Lung (tissue), 12 donors: Measurements from ENCODE around the gene HAPLN2. TPM values are rescaled to one million over a fixed set of nuclear protein-coding genes. Genes with fewer than 3 reads are reported as not detected.

Source experiments
- ATAC-seq: fragments of 200-7000 bp; cut with Tn5 transposase; one replicate; pipeline ENCODE4 v1.9.1; 2020; ENCODE audit warnings: moderate number of reproducible peaks; ENCODE audit not compliant: insufficient read depth, low FRiP score
- DNase-seq, 3 donors: peaks; one replicate each; pipeline ENCODE4 v3.0.0-alpha.2; 2013 to 2017
- H3K27ac ChIP-seq, 2 donors: one replicate each; pipeline ENCODE4 v1.5.1; 2013; ENCODE audit warnings: mild to moderate bottlenecking in 2 of 2, moderate library complexity in 2 of 2, control low read depth in 1 of 2, inconsistent platforms in 1 of 2, low read depth in 1 of 2, low read length in 1 of 2
- H3K27me3 ChIP-seq, 3 donors: one replicate each; pipeline ENCODE4 v1.5.1; 2013; ENCODE audit warnings: low read length in 2 of 3; ENCODE audit not compliant: control insufficient read depth in 3 of 3, insufficient read depth in 3 of 3
- H3K36me3 ChIP-seq, 4 donors: one replicate each; pipeline ENCODE4 v1.5.1; 2013; ENCODE audit warnings: low read length in 4 of 4, mild to moderate bottlenecking in 1 of 4, moderate library complexity in 1 of 4; ENCODE audit not compliant: control insufficient read depth in 4 of 4, insufficient read depth in 4 of 4
- H3K4me1 ChIP-seq, 5 donors: one replicate each; pipeline ENCODE4 v1.5.1; 2013; ENCODE audit warnings: low read length in 5 of 5, mild to moderate bottlenecking in 2 of 5, moderate library complexity in 1 of 5; ENCODE audit not compliant: control insufficient read depth in 5 of 5, insufficient read depth in 5 of 5
- H3K4me3 ChIP-seq: one replicate; pipeline ENCODE4 v1.5.1; 2013; ENCODE audit warnings: mild to moderate bottlenecking, control low read depth, moderate library complexity
- H3K9ac ChIP-seq, 2 donors: one replicate each; pipeline ENCODE4 v1.5.1; 2013; ENCODE audit warnings: low read length in 2 of 2, control low read depth in 1 of 2; ENCODE audit not compliant: insufficient read depth in 1 of 2
- H3K9me3 ChIP-seq, 4 donors: one replicate each; pipeline ENCODE4 v1.5.1; 2013; ENCODE audit warnings: low read length in 3 of 4, mild to moderate bottlenecking in 1 of 4, moderate library complexity in 1 of 4; ENCODE audit not compliant: control insufficient read depth in 4 of 4, insufficient read depth in 3 of 4
- WGBS, 2 donors: extraction: QIAGEN DNeasy Blood & Tissue Kit; methylation state at CpG; one replicate each; pipeline ENCODE4 v1.1.7; 2013; 5-methylcytosine and 5-hydroxymethylcytosine counted together
- polyA plus RNA-seq, 2 donors: library from polyadenylated mRNA; stranded (reverse); fragments of 200-250 nt; gene quantifications; one replicate each; pipeline ENCODE4 v1.2.1, GENCODE V29; 2013
- total RNA-seq, 2 donors: library from RNA; depleted of rRNA in 1 of 2; stranded (reverse); fragments of >200 nt in 1 of 2; gene quantifications; one replicate each; pipeline ENCODE4 v1.2.1, GENCODE V29; 2014 to 2021
- TF ChIP-seq, protein P1 (sequence below): IDR thresholded peaks from 2 replicates; pipeline ENCODE4 v1.5.1; 2012; ENCODE audit warnings: mild to moderate bottlenecking; ENCODE audit errors: control extremely low read depth, extremely low read depth
- donor health status: control.
- donor health status: control.
- donor health status: Bipolar disorder and iron deficiency.
- donor health status: healthy.
- donor health status: DM: yes; HTN: yes; CAD: no.

HAPLN2 gene
- total and polyA plus RNA-seq, 4 donors = 0.18 to 0.31 (median 0.24) TPM; not detected in 1

DNA sequence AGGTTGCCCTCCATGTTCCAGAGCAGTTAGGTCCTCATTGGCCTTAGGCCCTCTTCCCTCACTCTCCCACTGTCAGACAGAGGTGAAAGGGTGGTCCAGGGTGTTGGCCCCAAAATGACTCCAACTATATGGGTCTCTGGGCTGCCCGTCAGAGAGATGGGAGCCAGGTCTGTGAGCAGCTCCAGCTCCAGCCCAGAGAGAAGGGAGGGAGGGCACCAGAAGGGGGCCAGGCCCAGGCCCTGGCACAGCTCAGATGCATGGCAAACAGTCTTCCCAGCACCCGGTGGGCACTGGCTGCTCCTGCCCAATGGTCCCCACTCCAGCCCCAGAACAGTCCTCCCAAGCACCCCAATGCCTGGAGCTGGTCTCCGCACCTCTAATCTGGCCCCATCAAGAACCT lies 24.9 kb downstream of the HAPLN2 start:
- Histone ChIP-seq H3K27me3 (peaks cover 10 to 93% (median 67%) of the 10 kb centered on the region in 3 donors), H3K9me3 (no peaks in the 10 kb centered on the region), H3K9ac (no peak overlapping the region), H3K4me3 (no peak overlapping the region), H3K4me1 (peaks cover 0 to 8% (median 0%) of the 10 kb centered on the region in 5 donors), H3K27ac (no peak overlapping the region), H3K36me3 (no peaks in the 10 kb centered on the region)
- WGBS, 2 donors = 80 to 83% methylated on average over 3 of the region's 3 CpGs
- TF ChIP-seq, protein P1, sequence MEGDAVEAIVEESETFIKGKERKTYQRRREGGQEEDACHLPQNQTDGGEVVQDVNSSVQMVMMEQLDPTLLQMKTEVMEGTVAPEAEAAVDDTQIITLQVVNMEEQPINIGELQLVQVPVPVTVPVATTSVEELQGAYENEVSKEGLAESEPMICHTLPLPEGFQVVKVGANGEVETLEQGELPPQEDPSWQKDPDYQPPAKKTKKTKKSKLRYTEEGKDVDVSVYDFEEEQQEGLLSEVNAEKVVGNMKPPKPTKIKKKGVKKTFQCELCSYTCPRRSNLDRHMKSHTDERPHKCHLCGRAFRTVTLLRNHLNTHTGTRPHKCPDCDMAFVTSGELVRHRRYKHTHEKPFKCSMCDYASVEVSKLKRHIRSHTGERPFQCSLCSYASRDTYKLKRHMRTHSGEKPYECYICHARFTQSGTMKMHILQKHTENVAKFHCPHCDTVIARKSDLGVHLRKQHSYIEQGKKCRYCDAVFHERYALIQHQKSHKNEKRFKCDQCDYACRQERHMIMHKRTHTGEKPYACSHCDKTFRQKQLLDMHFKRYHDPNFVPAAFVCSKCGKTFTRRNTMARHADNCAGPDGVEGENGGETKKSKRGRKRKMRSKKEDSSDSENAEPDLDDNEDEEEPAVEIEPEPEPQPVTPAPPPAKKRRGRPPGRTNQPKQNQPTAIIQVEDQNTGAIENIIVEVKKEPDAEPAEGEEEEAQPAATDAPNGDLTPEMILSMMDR = no peak
- DNase-seq (no peak), ATAC-seq (no peak)

DNA sequence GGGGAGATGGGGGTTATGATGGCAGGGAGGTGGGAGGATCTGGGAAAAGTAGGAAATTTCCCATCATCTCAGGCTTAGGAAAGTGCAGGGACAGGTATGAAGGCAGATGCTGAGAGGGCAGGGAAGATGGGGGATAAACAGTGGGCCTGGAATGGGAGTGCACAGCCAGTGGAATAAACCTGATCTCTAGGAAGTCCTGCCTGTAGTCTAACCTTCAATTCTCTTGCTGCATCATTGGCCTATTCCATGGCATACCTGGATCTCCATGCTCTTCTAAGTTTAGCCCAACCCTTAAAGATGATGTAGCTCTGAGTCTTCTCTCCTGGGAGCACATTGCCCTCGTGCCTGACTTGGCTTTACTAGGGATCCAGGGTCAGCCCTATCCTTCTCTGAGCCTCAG lies 25.4 kb downstream of the HAPLN2 start:
- WGBS, 2 donors = 26 to 74% methylated on average over 1 of the region's 1 CpG
- H3K27me3 ChIP-seq = peaks cover 10 to 90% (median 65%) of the 10 kb centered on the region in 3 donors
- peaks cover 0 to 8% (median 0%) of the 10 kb centered on the region in 5 donors for H3K4me1 ChIP-seq

DNA sequence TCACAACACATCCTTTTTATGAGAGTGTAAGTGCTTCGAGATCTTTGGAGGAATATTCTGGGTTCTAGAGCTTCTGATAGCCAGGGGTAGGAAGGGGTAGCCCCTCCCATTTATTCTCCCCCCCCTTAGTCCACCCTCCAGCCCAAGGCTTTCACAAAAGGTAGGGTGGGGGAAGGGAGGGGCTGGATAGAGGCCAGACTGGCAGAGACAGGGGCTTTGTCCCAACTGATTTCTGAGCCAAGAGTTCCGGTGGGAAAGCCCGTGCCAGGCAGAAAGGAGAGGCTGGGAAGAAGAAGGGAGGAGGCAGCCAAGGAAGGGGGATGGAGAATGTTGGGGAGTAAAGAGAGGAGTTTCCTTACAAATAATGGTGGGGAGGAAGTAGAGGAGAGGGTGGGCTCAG lies 25.8 kb downstream of the HAPLN2 start:
- no peak overlapping the region for H3K9ac ChIP-seq
- peaks cover 10 to 88% (median 61%) of the 10 kb centered on the region in 3 donors for H3K27me3 ChIP-seq
- 43 to 58% methylated on average over 3 of the region's 3 CpGs for WGBS, 2 donors
- TF ChIP-seq, protein P1 = no peak
- no peaks in the 10 kb centered on the region for H3K36me3 ChIP-seq
- H3K4me3 ChIP-seq = no peak overlapping the region
- ATAC-seq (no peak), DNase-seq (peak in 1 of 3 donors; percentile 5)
- no peak overlapping the region for H3K27ac ChIP-seq
- H3K9me3 ChIP-seq = no peaks in the 10 kb centered on the region
- H3K4me1 ChIP-seq = peaks cover 0 to 8% (median 0%) of the 10 kb centered on the region in 5 donors

More for the DNA sequence above, 25.4 kb downstream of the HAPLN2 start:
- no peak for DNase-seq
- no peak overlapping the region for H3K27ac ChIP-seq
- H3K9ac ChIP-seq = no peak overlapping the region
- no peak for ATAC-seq
- H3K36me3 ChIP-seq = no peaks in the 10 kb centered on the region
- H3K4me3 ChIP-seq = no peak overlapping the region
- H3K9me3 ChIP-seq = no peaks in the 10 kb centered on the region
- TF ChIP-seq, protein P1 = no peak

DNA sequence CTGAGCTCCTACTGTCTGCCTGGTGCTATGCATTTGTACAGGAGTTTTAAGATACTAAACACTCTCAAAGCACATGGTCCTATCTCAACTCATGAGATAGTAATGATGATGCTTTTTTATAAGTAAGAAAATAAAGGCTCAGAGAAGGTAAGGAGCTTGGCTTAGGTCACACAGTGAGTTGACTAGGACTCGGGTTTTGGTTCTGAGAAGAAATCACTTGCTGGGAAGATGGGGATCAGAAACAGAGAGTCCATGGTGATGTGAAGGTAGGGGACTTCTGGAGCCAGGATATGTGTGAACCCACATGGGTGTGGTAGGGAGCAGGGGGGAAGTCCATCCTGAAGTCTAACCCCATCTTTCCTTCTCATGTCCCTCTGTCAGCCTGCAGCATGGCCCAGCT lies 26.5 kb downstream of the HAPLN2 start:
- no peak overlapping the region for H3K9ac ChIP-seq
- H3K27ac ChIP-seq = no peak overlapping the region
- no peaks in the 10 kb centered on the region for H3K9me3 ChIP-seq
- H3K27me3 ChIP-seq = peaks cover 10 to 86% (median 59%) of the 10 kb centered on the region in 3 donors
- H3K4me3 ChIP-seq = no peak overlapping the region
- WGBS, 2 donors = 82 to 93% methylated on average over 1 of the region's 1 CpG
- peaks cover 0 to 8% (median 0%) of the 10 kb centered on the region in 5 donors for H3K4me1 ChIP-seq
- no peak for DNase-seq
- TF ChIP-seq, protein P1 = no peak
- ATAC-seq = no peak
- no peaks in the 10 kb centered on the region for H3K36me3 ChIP-seq
